AG04450 (cell line): Measurements from ENCODE around the gene OTOF. TPM values are rescaled to one million over a fixed set of nuclear protein-coding genes. Genes with fewer than 3 reads are reported as not detected.

Experiments used
- CTCF ChIA-PET: fragments of 300-600, 350-600 bp; formaldehyde crosslinking; extraction: SDS; loops from one replicate; lab custom pipeline; 2022; ENCODE audit warnings: antibody characterized with exemption, inconsistent platforms; lab: Charles Lee
- POLR2A ChIA-PET: fragments of 350-600 bp; formaldehyde crosslinking; extraction: SDS; loops from one replicate; lab custom pipeline; 2021; ENCODE audit warnings: antibody characterized with exemption, inconsistent platforms; lab: Yijun Ruan, JAX
- DNase-seq: peaks from one replicate; pipeline ENCODE4 v3.0.0-alpha.2; 2011; ENCODE audit warnings: low read depth, low spot score
- H3K27ac ChIP-seq: one replicate; pipeline ENCODE4 v1.5.1; 2012; ENCODE audit warnings: low read depth, low read length, control low read depth
- H3K27me3 ChIP-seq: one replicate; pipeline ENCODE4 v1.6.0; 2012; ENCODE audit warnings: low read length; ENCODE audit not compliant: control insufficient read depth, insufficient read depth
- H3K4me3 ChIP-seq: 2 replicates; pipeline ENCODE4 v1.5.1; 2011; ENCODE audit warnings: mild to moderate bottlenecking, low read depth, low read length, control low read depth
- H3K9me3 ChIP-seq: 2 replicates; pipeline ENCODE4 v1.5.1; 2012; ENCODE audit warnings: low read length; ENCODE audit not compliant: control insufficient read depth, insufficient read depth
- CTCF ChIP-seq: IDR thresholded peaks from 2 replicates; pipeline ENCODE4 v1.5.1; 2011; ENCODE audit warnings: low read depth, low read length, control low read depth, inconsistent platforms
- polyA plus RNA-seq: library from polyadenylated mRNA; depleted of rRNA; stranded (reverse); fragments of >200 nt; gene quantifications from 2 replicates; pipeline ENCODE4 v1.2.3, GENCODE V29; 2011

OTOF gene
- polyA plus RNA-seq, 1 experiment: not detected

DNA sequence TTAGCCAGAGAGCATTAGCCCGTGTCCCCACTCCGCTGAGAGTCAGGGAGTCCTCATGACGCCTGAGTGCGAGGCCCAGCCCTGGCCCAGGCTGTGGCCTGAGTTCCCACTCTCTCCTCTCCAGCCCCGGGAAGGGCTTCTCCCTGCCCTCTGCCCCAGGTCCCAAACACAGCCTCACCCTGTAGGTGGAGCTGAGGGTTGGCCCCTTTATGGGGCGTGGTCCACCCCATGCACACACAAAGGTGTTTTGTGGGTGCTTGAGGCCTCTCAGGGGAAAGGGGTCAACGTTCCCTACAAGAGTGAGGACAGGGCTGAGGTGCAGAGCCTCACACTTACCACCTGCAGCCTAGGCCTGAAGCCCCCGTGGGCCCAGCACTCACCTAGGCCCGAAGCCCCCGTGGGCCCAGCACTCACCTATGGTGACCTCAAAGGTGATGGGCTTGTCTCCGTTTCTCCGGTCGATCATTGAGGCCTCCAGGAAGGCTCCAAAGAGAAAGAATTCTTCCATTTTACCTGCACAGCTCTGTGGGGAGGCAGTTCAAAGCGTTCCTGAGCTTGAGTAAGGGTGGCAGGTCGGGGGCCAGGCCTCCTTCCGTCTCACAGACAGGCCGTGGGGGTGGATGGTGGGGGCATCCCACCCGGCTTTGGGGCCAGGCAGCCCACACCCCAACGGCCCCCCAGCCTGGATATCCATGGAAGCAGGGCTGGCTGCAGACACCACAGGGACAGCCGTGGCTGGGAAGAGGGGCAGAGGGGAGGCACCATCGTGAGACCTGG, 2.1 kb upstream of the OTOF start:
- POLR2A ChIA-PET: no interaction called here
- DNase-seq: no peak
- Histone ChIP-seq H3K27me3 (peaks cover 18% of the 10 kb centered on the region), H3K27ac (no peak overlapping the region), H3K9me3 (no peaks in the 10 kb centered on the region), H3K4me3 (no peak overlapping the region)
- CTCF ChIA-PET: no interaction called here
- no peak for TF ChIP-seq CTCF

DNA sequence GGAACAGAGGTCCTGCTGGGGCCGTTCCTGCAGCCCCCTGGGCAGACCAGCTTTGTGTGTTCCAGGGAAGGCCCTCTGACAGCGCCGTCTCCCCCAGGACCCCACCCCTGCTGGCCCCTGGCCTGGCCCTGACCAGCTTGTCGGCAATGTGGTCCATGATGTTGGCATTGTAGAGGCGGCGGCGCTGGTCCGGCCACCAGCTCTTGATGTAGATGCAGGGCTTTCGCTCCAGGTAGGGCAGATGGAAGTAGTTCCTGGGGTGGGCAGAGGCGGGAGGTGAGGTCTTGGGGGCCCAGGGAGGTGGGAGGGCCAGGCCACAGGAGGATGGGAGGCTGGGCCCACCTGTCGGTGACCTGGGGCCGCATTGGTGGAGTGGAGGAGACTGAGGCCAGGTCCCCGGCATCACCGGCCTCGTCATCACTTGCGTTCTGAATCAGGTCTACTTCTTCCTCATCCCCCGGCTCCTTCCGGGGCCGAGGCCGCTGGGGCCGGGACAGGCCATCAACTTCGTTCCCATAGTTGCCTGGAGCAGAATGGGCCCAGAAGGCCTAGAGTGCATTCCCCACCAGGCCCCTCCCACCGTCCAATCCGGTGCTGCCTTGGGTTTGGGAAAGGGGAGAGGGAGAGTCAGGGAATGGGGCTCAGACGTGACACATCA, 1.3 kb upstream of the OTOF start:
- CTCF ChIA-PET: interaction anchor here (0.7 kb wide), 1 partner anchor 503 kb away, joined by 3 read pairs; no protein-coding TSS in a partner anchor
- no peak for TF ChIP-seq CTCF
- Histone ChIP-seq H3K27me3 (peaks cover 11% of the 10 kb centered on the region), H3K9me3 (no peaks in the 10 kb centered on the region), H3K27ac (no peak overlapping the region), H3K4me3 (no peak overlapping the region)
- POLR2A ChIA-PET: no interaction called here
- DNase-seq: no peak

- CTCF ChIA-PET: interaction anchor here (0.6 kb wide), 1 partner anchor 530 kb away, joined by 3 read pairs; no protein-coding TSS in a partner anchor
- DNase-seq: no peak
- POLR2A ChIA-PET: no interaction called here
- no peak overlapping the region for H3K4me3 ChIP-seq
- H3K9me3 ChIP-seq: no peaks in the 10 kb centered on the region; the same call in 1 of the 2 replicates
- TF ChIP-seq CTCF: no peak
- no peak overlapping the region for H3K27ac ChIP-seq
- peaks cover 7% of the 10 kb centered on the region for H3K27me3 ChIP-seq
Measured at GRCh38 chr2:26478366-26478765, 442 bp upstream of the OTOF start.

DNA sequence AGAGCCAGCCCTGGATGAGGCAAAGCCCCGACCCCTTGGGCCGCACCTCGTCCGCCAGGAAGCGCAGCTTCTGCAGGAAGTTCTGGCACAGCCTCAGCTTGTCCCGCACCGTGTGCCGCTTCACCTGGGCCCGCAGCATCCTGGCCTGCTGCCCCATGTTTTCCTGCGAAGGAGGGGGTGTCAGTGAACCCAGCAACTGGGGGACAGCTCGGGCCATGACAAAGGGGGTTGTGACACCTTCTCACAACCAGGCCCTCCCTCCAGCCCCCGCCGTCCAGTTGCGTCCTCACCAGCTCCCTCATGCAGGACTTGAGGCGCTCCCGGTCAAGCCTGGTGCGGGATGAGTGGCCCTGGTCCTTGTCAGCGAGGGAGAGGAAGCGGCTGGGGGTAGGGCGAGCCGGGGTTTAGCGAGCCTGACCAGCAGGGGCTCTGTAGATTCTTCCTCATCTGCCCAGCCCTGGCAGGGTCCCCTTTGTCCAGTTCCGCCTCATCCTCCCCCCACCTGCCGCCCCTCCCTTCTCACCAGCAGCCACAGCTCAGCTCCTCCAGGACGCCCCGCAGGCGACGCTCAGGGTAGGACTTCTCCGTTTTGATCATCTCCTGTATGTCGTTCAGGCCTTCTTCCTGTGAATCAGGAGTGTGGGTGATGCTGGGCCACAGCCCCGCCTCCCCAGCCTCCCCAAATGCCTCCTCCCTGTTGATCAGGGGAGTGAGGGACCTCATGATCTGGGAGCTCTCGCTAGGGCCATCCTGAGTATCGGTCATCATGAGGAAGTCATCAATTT, 606 bp downstream of the OTOF start:
- POLR2A ChIA-PET: no interaction called here
- H3K27me3 ChIP-seq: peaks cover 2% of the 10 kb centered on the region
- no peak overlapping the region for H3K27ac ChIP-seq
- no peak for TF ChIP-seq CTCF
- H3K9me3 ChIP-seq: peaks cover 3% of the 10 kb centered on the region; the same call in 1 of the 2 replicates
- no peak for DNase-seq
- no peak overlapping the region for H3K4me3 ChIP-seq
- CTCF ChIA-PET: no interaction called here
